Ramos (cell line): ENCODE data around the gene ZNF333.
"Not testable (repeated sequence)": the region's sequence is repeated elsewhere in the genome, so short reads cannot be mapped to it uniquely, and the experiment has no call there.

Experiments used
- in situ Hi-C: fragments of 300-500 bp; cut with MboI; formaldehyde crosslinking; loops from one replicate; pipeline ENCODE4 v1.14.3; 2022; ENCODE audit warnings: low sequenced_read_pairs; ENCODE audit not compliant: unreplicated experiment

The ZNF333 gene

DNA sequence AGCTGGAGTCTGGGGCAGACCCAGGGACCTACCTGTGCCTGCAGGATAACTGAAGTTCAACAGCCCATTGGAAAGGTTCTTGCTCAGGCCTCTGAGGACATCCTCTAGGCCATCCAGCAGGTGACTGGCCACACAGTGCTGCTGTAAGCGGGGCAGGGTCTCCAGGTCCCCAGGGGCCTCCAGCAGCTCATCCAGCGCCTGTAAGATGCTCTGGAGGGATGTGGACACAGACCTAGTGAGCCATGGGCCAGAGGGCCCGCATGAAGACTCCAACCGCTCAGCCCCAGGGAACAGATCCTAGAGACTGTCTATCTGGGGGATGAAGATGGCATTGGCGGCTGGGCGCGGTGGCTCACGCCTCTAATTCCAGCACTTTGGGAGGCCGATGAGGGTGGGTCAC lies 74.6 kb downstream of the ZNF333 start:
- in situ Hi-C loops = no loop called here

DNA sequence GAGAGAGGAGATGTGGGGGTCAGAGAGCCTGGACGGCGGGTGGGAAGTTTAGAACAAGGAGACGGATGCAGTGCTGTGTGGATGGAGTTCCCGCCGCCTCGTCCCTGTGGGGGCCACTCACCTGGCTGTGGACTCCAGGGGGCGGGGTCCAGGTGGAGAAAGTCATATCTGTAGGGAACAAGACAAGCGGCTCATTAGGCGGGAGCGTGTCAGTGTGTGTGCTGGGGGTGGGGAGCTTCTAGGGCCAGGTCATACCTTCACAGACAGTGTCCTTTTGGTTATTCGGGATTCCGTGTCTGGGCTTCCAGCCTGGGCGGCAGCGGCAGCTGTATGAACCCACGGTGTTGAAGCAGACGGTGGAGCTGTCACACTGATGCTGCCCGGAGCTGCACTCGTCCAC lies 75.6 kb downstream of the ZNF333 start:
- in situ Hi-C loops = loop anchor here (5.0 kb wide), 1 partner anchor 368 kb away; no protein-coding TSS in a partner anchor

DNA sequence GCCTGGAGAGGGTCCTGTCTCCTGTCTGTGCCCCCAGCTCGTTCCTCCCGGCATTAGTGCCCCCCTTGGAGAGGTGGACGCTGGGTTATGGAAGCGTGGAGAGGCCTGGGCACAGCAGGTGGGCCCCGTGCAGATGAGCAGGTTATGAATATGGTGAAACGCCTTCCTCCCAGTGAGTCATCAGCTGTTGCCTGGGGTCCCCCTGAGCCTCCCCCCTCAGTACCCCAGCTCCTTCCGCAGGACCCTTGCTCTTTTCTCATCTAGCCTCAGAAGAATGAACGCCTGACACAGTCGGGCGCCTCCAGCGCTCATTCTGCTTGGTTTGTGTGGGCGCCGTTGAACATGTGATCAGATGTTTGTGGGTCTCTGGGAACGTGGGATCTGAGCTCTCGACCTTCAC lies 76.0 kb downstream of the ZNF333 start:
- in situ Hi-C loops = loop anchor here (5.0 kb wide), 1 partner anchor 369 kb away; no protein-coding TSS in a partner anchor

DNA sequence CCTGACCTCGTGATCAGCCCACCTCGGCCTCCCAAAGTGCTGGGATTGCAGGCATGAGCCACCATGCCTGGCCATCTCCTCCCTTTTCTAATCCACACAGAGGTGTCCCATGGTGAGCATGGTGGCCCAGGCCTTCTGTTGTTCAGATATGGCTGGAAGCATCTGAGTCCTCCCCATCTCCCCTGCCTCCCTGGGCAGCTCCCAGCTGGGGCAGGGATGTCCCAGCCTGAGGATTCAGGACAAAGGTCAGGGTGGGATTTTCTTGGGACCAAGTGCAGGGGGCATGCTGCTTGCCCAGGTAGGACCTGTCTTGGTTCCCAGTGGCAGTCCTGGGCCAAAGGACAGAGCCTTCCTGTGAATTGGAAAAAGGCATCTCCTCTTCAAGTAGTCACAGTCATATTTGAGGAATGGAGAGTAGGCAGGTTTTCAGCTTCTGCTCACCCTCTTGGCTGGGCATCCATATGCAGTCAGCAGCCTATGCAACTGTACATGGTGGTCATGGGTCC lies 77.7 kb downstream of the ZNF333 start:
- in situ Hi-C loops = loop anchor here (5.0 kb wide), 1 partner anchor 370 kb away; no protein-coding TSS in a partner anchor

DNA sequence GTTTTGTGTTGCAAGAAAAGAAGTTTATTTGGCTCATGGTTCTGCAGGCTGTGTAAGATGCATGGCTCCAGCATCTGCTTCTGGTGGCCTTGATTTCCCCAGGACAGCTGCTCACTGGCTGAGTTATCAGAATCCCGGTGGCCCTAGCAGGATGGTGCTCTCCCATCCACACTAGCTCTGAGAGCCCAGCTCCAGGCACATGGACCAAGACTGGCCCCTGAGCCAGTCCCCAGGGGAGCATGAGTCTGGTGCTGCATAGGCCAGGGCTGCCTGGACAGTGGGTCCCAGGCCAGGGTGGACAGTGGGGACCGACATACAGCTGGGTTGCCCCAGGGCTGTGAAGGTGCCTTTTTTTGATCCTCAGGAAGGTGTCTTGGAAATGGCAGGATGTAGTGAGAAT lies 78.2 kb downstream of the ZNF333 start:
- in situ Hi-C loops = loop anchor here (5.0 kb wide), 1 partner anchor 371 kb away; no protein-coding TSS in a partner anchor

DNA sequence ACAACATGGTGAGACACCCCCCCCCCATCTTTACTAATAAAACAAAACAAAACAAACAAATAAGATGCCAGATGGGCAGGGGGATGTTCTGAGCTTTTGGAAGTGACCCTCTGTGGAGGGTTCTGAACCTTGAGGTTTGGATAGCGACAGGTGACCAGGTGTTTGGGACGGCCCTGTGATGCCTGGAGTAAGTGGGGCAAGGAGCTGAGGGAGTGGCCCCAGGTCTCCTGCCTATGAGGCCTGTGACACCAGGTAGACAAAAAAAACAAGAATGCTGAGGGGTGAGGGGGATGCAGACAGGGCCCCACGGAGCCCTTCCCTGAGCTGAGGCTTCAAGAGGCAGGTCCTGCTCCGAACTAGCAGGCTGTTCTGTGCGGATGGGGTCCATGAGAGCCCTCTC lies 79.4 kb downstream of the ZNF333 start:
- in situ Hi-C loops = loop anchor here (5.0 kb wide), 1 partner anchor 372 kb away; no protein-coding TSS in a partner anchor

DNA sequence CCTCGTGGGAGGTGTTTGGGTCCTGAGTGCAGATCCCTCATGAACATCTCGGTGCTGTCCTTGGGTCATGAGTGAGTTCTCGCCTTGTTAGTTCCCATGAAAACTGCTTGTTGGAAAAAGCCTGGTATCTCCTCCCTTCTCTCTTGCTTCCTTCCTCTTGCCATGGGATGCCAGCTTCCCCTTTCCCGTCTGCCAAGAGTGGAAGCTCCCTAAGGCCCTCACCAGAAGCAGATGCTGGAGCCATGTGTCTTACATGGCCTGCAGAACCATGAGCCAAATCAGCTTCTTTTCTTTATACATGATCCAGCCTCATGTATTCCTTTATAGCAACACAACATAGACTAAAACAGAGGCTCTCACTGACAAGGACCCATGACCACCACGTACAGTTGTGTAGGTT lies 80.3 kb downstream of the ZNF333 start:
- in situ Hi-C loops = no loop called here

DNA sequence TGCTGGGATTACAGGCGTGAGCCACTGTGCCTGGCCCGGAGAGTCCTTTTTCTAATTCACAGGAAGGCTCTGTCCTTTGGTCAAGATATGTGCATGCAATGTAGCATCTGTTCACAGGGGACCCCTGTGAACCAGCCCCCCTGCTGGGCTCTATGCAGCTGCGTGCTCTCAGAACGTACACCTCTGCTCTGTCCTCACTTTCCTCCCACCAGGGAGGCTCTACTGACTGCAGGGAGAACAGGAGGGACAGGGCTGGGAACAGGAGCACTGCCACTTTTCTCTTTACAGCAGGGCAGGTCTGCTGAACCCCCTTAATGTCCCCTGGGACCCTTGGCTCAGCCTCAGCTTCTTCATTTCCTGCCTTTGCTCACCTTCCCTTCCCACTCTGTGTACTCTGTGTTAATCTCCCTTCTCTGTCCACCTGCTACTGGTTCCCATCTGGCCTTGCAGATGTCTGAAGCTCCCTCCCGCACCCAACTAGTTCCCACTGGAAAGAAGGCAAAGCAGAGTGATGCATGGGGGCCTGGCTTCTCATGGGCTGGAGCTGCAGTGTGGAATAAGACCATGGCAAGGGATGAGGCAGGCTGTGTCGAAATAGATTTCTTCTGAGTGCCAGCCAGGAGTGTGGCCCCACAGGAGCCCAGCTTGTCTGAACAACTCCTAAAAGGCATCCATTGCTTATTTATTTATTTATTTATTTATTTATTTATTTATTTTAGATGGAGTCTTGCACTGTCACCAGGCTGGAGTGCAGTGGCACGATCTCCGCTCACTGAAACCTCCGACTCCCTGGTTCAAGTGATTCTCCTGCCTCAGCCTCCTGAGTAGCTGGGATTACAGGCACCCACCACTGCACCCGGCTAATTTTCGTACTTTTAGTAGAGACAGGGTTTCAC lies 81.3 kb downstream of the ZNF333 start:
- in situ Hi-C loops = no loop called here

DNA sequence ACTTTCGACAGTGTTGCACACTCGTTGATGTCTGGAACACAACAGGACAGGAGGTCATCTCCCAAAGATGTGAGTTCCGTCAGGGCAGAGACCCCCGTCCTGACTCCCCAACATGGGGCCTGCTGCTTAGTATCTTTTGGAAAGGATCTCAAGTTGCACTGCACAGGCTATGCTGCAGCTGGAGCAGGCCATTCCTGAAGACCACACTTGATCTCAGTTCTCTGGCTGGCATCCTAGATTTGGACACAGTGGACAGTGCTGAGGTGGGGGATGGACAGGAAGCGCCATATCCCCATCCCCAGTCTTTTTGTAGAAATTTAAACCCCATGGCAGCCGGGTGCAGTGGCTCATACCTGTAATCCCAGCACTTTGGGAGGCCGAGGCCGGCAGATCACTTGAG lies 82.6 kb downstream of the ZNF333 start:
- in situ Hi-C loops = no loop called here

DNA sequence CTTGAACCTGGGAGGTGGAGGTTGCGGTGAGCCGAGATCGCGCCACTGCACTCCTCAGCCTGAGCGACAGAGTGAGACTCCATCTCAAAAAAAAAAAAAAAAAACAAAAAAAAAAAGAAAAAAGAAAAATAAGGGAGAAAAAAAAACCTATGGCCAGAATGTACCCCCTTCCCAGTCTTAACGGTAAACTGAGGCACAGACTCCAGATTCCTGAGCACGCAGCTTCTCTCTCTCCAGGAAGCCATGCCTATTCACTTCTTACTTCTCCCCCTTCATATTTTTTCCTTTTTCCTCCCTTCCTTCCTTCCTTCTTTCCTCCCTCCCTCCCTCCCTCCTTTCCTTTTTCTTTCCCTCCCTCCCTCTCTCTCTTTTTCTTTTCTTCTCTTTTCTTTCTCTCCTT lies 83.1 kb downstream of the ZNF333 start:
- in situ Hi-C loops = no loop called here

DNA sequence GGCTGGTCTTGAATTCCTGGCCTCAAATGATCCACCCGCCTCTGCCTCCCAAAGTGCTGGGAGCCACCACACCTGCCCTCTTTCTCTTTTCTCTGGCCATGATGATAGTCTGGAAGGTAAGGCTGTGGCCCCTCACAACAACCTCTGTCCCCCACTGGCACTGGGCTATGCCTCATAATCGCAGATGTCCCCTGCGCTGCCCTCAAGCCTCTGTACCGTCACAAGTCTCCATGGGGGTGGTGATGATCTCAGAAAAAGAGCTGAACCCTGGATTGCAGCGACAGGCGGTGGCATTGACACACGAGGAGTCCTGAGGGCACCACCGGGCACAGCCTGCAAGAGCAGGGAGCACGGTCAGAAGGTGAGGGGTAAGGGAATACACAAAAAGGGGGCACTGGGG lies 83.9 kb downstream of the ZNF333 start:
- in situ Hi-C loops = not testable (repeated sequence)

DNA sequence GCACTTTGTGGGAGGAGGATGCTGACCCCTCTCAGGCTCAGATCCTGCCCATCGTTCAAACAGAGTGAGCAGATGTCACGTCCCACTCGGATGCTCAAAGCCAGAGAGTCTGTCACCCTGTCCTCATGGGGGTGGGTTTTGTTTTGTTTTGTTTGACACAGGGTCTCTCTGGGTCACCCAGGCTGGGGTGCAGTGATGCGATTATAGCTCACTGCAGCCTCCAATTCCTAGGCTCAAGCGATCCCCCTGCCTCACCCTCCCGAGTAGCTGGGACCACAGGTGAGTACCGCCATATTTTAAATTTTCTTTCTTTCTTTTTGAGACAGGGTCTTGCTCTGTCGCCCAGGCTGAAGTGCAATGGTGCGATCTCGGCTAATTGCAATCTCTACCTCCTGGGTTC lies 84.5 kb downstream of the ZNF333 start:
- in situ Hi-C loops = no loop called here

DNA sequence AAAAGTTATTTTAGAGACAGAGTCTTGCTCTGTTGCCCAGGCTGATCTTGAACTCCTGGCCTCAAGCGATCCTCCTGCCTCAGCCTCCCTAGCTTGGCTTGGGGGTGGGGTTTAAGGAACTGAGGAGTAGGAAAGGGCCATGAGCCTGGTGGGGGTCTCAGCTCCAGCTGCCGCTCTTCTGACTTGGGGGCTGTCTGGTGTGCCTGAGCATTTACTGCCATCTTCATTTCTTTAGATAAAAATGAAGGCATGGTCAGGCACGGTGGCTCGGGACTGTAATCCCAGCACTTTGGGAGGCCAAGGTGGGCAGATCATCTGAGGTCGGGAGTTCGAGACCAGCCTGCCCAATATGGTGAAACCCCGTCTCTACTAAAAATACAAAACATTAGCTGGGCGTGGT lies 85.5 kb downstream of the ZNF333 start:
- in situ Hi-C loops = not testable (repeated sequence)

DNA sequence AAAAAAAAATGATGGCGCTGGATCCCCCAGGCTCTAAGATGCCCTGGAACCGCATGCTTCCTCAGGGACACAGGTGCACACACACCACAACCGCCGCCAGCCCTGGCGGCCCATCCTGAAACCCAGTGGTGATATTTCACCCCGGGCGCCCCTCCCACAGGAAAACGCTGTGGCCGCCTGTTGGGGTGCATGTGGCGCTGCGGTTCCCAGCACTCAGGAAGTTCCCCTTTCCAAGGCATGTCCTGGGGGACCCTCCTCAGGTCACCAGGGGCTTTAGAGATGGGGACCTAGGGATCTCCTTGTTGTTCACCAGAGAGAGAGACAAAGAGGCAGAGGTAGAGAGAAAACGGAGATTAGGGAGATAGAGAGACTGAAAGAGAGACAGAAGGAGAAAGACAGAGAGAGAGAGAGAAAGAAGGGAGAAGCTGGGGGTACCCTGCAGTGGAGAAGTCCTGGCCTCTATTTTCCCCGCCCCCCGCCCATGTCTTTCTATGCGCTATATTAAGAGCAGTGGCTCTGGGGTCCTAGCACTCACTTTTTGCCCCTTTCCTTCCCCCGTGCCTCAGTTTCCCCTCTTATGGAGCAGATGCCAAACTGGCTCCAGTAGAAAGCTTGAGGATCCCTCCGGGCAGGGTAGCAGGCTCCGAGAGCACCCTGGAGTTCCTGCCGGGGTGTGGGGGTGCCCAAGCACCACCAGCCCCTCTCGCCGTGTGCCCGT lies 86.2 kb downstream of the ZNF333 start:
- in situ Hi-C loops = no loop called here

DNA sequence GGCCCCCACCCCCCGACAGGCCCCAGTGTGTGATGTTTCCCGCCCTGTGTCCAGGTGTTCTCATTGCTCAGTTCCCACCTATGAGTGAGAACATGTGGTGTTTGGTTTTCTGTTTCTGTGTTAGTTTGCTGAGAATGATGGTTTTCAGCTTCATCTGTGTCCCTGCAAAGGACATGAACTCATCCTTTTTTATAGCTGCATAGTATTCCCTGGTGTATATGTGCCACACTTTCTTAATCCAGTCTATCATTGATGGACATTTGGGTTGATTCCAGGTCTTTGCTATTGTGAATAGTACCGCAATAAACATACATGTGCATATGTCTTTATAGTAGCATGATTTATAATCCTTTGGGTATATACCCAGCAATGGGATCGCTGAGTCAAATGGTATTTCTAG lies 87.8 kb downstream of the ZNF333 start:
- in situ Hi-C loops = not testable (repeated sequence)

DNA sequence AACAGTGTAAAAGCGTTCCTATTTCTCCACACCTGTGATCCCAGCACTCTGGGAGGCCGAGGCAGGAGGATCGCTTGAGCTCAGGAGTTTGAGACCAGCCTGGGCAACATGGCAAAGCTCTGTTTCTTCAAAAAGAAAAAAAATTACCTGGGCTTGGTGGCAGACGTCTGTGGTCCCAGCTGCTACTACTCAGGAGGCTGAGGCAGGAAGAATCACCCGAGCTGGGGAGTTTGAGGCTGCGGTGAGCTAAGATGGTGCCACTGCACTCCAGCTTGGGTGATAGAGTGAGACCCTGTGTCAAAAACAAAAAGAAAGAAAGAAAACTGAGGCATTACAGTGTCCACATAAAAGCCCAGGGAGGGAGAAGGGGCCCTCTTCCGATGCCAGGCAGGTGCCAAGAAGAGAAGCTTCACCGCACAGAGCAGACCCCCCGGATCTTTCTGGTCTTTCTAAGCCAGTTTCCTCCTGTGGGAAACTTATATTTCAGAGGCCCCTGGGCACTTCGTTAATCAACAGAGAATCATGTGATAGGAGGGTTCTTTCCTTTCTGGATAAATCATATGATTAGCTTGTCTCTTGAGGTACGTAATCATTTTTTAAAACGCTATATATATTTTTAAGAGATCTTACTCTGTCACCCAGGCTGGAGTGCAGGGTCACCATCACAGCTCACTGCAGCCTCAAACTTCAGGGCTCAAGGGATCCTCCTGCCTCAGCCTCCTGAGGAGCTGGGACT lies 88.4 kb downstream of the ZNF333 start, which contains the start of gene ADGRE2:
Gene ADGRE2 (minus strand): TSS at position 451 of the 736 bp plus-strand sequence. CDS start 1,804 bp downstream, outside the sequence.
- in situ Hi-C loops = not testable (repeated sequence)

DNA sequence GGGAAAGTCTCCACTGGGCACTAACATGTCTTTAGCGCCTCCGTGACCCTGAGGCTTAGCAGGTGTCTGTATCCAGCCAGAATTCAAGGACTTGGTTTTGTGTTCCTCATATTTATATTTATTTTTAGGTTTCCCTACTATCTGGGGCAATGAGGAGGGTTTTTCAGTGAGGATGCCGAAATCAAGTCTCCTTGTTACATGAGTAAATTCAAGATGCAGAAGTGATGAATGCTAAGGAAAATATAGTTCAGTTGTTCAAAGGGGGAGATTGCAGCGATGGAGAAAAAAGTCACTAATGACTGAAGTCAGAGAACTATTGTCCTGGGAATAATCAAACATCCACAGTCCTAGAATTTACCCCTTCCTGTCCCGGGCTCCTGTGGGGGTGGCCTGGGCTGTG lies 89.3 kb downstream of the ZNF333 start:
- in situ Hi-C loops = no loop called here

DNA sequence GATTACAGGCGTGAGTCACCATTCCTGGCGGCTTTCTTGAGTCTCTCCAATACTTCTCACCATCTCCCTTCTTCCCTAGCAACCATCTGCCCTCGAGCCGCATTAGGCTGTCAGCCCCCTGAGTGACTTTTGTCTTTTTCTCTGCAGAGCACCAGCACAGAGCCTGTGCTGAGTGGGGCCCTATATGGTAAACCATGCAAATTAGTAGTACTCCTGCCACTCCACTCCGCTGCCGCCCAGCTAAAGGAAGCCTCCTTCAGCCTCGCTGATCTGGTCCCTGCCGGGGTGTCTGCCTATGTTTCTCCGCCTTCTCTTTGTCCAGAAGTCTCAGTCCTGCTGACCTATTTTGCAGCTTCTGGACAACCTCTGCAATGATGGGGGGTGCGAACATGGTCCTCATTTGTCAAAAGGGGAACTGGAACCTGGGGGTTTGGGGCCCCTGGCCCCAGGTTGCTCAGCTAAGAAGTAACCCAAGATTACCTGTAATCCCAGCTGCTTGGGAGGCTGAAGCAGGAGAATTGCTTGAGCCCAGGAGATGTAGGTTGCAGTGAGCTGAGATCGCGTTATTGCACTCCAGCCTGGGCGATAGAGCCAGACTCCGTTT lies 90.9 kb downstream of the ZNF333 start:
- in situ Hi-C loops = not testable (repeated sequence)

DNA sequence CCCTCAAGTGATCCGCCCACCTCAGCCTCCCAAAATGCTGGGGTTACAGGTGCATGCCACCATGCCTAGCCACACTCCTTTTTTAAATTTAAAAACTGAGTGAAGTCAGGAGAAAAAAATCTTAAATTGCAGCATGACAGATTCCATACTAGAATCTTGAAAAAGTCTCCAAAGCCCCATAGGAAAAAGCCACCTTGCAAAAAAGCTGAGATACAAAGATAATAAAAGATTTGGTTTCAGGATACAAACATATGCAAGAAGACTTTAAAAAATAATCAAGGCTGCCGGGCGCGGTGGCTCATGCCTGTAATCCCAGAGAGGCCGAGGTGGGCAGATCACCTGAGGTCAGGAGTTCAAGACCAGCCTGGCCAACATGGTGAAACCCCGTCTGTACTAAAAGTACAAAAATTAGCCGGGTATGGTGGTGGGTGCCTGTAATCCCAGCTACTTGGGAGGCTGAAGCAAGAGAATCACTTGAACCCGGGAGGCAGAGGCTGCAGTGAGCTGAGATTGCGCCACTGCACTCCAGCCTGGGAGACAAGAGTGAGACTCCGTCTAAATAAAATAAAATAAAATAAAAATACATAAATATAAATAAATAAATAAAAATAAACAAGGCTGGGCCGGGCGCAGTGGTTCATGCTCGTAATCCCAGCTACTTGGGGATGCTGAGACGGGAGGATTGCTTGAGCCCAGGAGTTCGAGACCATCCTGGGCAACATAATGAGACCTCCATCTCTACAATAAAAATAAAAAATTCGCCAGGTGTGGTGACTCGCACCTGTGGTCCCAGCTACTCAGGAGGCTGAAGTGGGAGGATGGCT lies 92.1 kb downstream of the ZNF333 start:
- in situ Hi-C loops = not testable (repeated sequence)
